Measurements from ENCODE around the gene DCDC2.
"Not testable (repeated sequence)": the region's sequence is repeated elsewhere in the genome, so short reads cannot be mapped to it uniquely, and the experiment has no call there.

DCDC2 gene

DNA sequence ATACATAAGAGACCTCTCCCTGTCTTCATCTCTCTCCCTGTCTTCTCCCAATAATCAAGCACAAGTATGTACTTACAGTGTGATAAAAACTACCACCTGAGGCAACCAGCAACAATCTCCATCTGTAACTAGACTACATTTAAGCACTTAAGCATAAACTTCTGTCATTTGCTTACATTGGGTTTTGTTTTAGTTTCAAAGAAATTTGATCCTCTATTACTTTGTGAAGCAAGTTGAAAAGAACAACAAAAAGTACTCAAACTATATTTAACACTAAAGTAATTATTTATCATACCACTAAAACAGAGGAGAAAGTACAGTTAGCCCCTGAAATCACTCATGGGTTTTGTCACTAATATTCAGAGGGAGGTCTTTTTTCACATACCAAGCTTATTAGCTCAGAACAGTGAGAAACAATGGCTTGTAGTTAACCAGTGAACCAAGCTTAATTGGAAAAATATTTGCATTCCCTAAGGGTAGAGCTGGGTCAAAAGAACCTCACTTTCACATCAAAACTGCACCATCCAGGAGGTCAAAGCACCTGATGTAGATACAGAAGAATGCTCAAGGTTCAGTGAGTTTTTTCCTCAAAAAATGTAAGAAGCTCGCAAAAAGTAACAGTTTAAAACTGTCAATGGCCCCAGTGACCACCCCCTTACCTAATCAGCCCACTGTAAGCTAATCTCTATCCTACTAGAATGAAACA is 34.1 kb downstream of the DCDC2 start:
- no peak for DNase-seq

DNA sequence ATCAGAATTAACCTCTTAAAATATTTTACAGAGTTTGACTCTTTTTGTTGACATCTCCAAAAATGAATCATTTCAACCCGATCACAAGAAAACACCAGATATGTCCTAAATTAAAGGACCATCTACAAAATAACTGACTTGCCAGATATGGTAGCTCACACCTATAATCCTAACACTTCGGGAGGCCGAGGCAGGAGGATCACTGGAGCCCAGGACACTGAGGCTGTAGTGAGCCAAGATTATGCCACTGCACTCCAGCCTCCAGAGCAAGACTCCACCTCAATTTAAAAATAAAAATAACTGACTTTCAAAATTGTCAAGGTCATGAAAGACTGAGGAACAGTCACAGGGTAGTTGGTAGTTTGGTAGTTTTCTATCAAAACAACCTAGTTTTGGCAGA is 34.9 kb downstream of the DCDC2 start:
- no peak for DNase-seq

DNA sequence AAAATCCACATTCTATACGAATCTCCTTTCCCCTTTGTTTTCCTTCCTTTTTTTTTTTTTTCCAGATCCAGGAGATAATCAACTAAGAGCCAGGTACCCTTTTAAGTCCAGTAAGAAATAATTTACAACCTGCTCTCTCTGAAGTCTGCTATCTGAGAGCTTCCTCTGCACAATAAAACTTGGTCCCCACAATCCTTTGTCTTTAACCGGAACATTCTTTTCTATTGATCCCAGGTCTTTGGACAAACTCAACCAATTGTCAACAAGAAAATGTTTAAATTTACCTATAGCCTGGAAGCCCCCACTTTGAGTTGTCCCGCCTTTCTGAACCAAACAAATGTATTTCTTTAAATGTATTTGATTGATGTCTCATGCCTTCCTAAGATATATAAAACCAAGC is 35.4 kb downstream of the DCDC2 start:
- not testable (repeated sequence) for DNase-seq

DNA sequence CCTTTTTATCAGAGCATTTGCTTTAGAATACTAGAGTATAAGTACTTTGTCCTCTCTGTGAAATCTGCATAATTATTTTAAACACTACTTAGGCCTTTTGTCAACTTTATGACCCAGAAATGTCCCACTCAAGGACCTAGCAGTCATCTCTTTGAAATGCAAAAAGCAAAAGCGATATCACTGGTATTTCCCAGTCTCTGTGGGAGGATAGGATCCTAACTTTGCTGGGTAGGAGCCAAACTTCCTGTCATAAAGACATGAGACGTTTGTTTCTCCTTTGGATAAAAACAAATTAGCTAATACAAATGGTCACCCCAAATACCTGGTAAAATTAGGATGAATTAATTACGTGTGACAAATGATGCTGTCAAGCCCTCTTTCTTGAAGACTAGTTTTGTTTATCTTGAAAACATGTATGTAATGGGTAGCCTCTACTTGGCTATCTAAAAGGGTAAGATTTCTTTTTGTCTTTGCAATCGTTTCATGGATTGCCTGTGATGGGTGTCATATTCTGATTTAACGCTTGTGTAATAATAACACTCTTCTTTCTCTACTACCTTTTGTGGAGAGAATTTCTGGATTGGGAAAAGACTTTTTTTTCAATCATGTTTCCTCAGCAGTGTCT is 36.2 kb downstream of the DCDC2 start:
- no peak for DNase-seq

DNA sequence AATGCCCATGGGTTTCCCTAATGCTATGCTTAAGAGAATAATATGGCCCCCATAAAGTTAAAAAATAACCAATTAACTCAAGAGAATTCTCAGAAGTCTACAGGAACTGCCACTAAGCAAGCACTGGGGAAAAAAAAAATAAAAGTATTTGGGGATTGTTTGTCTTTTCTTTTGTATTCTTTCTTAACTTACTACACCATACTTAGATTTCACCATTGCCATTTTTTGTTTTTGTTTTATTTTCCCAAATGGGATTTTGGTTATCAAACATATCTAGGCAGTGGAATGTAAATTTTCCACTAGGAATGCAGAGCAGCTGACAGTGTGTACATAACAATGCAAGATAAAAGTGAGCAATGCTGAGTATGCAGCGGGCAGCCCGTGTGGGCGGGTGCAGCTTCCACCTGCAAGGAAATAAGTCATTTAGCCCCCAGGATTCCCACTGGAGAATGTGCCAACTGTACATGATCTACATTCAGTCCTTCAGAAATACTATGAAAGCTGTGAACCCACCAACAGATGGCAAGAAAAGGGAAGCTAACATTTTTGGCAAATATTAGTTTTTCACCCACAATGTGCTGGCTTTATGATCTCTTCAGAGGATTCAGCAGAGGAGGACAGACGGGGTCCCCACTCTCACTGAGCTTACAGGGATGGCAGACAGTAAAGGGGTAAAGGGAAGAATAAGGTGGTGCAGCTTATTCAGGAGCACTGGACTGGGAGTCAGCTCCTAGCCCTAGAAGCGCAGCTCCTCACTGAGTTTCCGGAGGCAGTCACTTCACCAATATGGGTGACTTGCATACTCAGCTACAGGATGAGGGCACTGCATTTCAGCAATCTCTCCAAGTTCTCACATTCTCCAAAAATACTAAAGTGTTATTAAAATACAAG is 44.4 kb downstream of the DCDC2 start:
- no peak for DNase-seq

DNA sequence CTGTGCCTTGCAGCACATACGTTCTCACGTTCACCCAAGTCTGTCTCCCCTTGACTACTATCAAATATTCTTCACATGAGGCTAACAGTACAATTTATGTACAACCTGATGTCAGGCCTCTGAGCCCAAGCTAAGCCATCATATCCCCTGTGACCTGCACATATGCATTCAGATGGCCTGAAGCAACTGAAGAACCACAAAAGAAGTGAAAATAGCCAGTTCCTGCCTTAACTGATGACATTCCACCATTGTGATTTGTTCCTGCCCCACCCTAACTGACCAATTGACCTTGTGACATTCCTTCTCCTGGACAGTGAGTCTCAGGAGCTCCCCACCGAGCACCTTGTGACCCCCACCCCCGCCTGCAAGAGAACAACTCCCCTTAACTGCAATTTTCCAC is 46.1 kb downstream of the DCDC2 start:
- DNase-seq, result not testable (repeated sequence)

DNA sequence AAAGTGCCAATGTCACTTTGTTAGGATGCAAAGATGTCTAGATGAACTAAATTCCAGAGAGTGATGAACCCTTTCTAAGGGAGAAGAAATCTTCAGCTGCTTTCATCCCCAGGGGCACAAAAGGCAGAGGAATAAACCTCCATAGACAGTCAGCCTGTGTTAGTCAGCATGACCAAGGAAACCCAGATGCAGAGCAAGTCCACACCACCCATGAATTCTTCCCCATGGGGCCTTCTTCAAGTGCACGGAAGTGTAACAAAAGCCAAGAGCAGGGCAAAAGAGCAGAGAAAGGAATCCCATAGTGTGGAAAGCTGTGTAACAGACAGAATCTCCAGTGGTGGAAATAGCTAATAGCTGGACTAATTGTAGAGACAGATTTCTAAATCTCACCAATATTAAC is 50.0 kb downstream of the DCDC2 start:
- no peak for DNase-seq

DNA sequence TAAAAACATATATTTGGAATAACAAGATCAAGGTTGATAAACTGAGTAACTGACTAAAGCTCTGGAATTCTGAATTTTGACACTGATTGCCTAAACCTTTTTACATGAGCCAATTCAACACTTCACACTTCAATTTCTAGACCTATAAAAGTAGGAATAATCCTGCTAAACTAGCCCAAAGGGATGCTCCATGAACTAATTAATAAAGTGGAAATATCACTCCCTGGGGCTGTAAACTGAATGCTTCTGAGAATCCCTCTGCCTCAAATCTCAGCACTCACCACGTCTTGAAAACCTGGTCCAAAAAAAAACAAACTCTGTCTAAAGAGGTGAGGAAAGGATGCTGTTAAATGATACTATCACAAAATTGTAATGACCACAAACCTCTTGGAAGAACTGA is 50.9 kb downstream of the DCDC2 start:
- no peak for DNase-seq

DNA sequence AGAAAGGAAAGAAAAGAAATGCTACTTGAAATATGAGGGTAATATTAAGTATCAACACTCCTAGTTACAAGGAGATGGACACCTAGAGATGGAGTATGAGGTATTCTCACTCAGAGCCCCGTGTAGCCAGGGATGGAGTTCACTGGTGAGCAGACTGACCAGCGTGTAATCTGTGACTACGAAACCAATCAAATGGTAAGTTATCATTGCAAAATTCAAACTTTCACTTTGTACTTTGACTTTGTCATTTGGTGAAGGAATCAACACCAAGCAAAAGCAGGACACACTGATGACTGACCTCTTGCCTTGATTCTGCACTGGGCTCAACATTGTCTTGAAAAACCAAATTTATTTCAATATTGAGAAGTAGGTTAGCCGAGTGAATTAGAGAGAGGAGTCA is 51.8 kb downstream of the DCDC2 start:
- no peak for DNase-seq

DNA sequence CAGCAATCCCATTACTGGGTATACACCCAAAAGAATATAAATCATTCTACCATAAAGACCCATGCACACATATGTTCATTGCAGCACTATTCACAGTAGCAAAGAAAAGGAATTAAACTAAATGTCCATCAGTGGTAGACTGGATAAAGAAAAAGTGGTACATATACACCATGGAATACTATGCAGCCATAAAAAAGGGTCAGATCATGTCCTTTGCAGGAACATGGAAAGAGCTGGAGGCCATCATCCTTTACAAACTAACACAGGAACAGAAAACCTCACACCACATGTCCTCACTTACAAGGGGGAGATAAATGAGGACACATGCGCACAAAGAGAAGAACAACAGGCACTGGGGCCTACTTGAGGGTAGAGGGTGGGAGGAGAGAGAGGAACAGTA is 60.9 kb downstream of the DCDC2 start:
- DNase-seq, result no peak

DNA sequence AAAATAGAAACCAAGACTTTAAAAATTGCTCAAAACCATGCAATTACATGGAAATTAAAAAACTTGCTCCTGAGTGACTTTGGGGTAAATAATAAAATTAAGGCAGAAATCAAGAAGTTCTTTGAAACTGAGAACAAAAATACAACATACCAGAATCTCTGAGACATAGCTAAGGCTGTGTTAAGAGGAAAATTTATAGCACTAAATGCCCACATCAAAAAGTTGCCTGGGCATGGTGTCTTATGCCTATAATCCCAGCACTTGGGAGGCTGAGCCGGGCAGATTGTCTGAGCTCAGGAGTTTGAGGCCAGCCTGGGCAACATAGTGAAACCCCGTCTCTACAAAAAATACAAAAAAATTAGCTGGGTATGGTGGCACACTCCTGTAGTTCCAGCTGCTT is 64.0 kb downstream of the DCDC2 start:
- not testable (repeated sequence) for DNase-seq

DNA sequence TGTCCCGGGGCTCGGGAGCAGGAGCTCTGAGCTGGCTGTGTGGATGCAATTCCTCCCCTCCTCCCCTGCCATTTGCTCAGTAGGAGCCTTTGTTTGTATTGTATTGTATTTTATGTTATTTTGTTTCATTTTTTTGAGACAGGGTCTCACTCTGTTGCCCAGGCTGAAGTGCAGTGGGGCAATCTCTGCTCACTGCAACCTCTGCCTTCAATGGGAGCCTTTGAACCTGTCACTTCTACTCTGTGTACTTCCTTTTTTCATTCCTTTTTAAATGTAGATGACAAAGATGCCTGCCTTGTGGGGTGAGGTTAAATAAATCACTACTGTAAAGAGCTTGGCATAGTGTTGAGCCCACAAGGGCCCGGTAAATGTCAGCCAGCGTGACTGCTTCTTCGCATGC is 70.6 kb downstream of the DCDC2 start:
- no peak for DNase-seq

DNA sequence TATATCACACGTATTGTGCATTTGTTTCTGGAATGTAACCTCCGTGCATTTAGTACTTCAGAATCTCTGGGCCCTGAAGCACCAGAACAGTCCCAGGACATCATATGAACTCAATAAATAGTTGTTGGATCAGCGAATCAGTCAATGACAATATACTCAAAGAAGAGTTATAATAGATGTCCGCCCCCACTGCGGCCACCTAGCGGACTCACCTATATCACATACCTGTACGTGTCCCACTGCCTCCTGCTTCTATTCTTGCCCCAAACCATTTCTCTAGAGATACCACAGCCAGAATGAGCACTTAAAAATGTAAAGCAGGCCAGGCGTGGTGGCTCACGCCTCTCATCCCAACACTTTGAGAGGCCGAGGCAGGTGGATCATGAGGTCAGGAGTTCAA is 73.9 kb downstream of the DCDC2 start:
- DNase-seq, result no peak

DNA sequence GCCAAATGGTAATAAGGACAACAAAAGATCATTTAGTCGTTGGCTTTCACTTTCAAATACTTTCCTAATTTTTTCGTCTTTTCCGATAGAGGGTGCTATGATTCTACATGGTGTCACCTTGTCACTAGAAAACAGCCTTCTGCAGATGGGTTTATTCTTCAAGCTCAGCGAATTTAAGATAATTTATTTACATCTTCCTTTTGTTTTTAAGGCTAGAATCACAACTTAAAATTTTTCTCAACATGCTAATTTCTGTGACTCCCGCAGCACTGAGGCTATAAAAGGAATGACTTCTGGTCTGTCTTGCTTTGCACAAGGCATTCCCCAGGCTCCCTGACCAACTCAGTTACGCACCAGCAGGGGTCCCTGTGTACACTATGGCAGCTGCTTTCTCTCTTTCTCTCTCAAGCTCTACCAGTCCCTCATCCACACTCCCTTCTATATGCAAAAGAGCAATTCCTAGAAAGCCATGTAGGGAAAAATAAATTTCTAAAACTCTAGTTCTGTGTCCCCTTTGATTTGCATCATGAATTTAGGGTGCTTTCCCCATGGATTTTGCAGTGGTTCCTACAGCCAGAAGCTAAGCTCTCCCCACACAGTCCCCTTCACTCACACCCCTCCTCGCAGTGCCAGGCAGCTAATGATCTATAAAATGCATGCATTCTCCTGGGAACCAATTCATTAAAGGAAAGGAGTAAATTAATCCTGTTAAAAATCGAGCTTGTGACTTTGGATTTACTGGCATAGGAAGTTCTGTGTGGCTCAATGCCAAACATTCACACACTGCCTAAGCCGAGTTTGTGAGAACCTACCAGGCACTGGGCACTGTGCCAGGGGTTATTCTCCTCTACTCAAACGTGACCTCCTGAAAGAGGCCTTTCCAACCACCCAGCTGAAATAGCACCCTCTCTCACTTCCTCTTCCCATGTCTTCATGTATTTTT is 74.5 kb downstream of the DCDC2 start:
- DNase-seq, result no peak

DNA sequence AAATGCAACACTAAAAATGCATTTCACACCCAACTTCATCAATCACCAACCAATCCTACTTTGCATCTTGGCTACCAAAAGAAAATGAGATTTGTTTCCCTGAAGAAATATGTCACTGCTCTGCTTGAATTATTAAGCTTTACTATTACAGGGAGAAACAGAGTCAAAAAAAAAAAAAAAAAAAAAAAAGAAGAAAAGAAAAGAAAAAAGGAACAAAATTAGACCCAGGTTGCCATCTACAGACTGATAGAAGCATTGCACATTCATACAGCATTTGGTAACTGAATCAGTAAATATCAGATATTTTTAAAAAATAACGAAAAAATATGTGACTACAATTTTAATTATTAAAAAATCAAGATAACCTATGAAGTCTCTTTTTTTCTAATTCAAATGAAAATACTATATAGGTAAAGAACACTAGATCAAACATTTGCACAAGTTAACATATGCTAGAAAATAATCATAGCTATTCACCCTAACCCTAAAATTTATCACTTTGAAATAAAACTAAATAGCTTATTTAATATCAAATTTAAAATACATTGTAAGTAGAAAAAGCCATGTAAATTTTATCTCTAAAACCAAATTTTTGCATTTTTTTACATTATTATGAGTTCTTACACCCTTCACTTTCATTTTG is 83.3 kb downstream of the DCDC2 start:
- no peak for DNase-seq

DNA sequence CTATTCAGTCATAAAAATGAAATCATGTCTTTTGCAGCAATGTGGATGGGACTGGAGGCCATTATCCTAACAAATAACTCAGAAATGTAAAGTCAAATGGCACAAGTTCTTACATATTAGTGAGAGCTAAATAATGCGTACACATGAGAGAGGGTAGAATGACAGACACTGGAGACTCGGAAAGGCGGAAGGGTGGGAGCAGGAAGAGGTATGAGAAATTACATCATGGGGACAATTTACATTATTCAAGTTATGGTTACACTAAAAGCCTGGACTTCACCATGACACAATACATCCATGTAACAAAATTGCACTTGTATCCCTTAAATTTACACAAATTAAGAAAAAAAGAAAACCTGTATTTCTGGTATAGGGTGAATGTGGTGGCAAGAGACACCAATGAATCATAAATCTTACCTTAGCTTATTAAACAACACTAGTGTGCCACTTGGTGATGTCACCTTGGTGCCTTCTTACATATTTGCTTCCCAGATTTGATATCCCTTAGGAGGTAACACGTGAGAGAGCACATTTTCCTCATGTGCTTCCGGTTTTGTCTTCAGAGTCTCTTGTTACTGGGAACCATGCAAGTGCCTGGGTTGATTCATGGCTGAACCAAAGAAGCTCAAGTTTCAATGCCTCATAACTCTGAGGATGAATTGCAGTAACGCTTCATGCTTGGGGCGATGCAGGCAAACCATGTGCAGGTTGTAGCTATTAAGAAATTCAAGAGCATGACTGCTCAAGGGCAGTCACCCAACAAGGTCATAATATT is 84.6 kb downstream of the DCDC2 start:
- no peak for DNase-seq

DNA sequence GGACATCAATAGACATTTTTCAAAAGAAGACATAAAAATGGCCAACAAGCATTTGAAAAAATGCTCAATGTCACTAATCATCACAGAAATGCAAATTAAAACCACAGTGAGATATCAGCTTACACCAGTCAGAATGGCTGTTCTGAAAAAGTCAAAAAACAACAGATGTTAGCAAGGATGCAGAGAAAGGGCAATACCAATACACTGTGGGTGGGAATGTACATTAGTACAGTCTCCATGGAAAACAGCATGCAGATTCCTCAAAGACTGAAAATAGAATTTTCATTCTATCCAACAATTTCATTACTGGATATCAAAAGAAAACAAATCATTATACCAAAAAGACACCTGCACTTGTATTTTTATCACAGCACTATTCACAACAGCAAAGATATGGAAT is 85.3 kb downstream of the DCDC2 start:
- no peak for DNase-seq

DNA sequence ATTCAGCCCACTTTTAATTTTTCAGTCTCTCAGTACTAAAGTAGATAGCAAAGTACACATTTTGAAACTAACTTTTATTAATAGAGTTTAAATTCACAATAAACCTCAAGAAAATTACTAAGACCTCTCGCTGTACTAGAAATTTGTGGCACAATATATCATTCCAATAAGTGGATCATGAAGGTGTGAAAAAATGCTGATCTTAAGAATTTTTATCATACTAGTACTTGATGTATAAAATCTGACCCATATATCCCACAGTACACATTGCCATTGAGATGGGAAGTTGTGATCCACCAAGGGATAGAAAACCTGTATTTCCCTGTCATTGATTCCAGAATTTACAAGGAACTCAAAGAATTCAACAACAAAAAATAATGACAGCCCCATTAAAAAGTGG is 85.7 kb downstream of the DCDC2 start:
- DNase-seq, result no peak

DNA sequence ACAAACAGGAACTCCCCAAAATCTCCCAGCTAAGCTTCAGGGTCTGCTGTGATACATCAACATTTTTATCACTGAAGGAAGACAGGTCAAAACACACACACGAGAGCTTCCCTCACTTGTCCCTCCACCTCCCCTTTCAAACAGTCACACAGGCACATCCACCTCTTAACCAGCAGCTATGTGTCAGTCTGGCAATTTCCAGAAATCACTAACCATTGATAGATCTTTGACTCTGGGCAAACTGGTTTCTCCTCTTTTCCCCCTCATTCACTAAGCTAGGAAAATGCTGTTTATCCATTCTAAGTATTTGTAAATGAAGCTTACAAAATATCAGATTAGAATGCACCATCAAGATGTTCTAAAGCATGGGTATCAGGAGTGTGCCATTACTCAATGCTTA is 87.8 kb downstream of the DCDC2 start:
- no peak for DNase-seq

DNA sequence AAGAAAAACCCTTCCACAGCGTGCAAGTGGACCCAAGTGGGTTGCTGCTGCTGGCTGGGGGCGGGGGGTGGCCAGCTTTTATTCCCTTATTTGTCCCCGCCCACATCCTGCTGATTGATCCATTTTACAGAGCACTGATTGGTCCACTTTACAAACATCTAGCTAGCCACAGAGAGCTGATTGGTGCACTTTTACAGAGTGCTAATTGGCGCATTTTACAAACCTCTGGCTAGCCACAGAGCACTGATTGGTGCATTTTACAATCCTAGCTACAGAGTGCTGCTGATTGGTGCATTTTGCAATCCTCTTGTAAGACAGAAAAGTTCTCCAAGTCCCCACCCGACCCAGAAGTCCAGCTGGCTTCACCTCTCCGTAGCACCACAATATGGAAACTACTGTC is 99.6 kb downstream of the DCDC2 start:
- DNase-seq, result not testable (repeated sequence)

DNA sequence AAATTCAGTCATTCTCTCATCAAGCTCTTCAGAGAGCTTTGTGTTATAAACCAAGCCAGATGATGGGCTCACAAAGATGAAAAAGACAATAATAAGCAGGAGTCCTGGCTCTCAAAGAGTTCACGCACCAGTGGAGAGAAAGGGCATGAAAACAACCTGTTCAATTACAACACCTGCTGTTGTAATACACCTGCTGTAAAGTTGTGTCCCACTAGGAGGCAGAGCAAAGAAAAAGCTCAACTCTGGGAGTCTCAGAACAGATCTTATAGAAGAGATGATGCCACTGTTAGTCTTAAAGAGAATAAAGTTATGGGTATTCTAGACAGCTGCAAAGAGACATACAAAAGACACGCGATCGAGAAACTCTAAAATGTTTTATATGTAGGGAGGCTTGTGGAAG is 100.6 kb downstream of the DCDC2 start:
- no peak for DNase-seq

DNA sequence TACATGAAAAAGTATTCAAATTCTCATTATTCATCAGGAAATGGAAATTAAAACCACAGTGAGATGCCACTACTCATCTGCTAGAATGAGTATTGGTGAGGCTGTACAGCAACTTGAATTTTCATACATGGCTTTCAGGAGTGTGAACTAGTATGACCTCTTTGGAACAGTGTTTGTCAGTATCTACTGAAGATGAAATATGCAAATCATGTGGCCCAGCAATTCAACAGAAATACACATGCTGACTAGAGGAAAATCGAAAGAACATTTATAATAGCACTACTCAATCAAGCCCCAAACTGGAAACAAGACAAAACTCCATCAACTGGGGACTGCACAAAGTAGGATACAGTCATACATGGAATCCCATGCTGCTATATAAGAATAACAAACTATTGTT is 102.2 kb downstream of the DCDC2 start:
- DNase-seq, result no peak

Data from GOT3 (cell line).